Skin epidermis (tissue), 12 donors: Measurements from ENCODE around the gene ULBP3.
"Not testable (repeated sequence)": the region's sequence is repeated elsewhere in the genome, so short reads cannot be mapped to it uniquely, and the experiment has no call there.

Experiments used
- H3K27ac ChIP-seq, 21 experiments: fragments of 200-600 bp; sonication (generic) in 11 of 21; one replicate each; pipeline ENCODE4 v1.5.0; 2020; ENCODE audit warnings: mild to moderate bottlenecking in 3 of 21, inconsistent platforms in 2 of 21, moderate library complexity in 2 of 21
- H3K4me3 ChIP-seq, 7 experiments: fragments of 200-600 bp; sonication (generic) in 2 of 7; one replicate each; pipeline ENCODE4 v1.5.0; 2020; ENCODE audit warnings: inconsistent platforms in 2 of 7, mild to moderate bottlenecking in 2 of 7, moderate library complexity in 1 of 7

The ULBP3 gene

GRCh38 chr6:150024021-150024420, 44.9 kb downstream of the ULBP3 start:
- H3K4me3 ChIP-seq, H3K27ac ChIP-seq: not testable (repeated sequence)

GRCh38 chr6:150021870-150022269, 47.1 kb downstream of the ULBP3 start:
- H3K27ac ChIP-seq, H3K4me3 ChIP-seq: not testable (repeated sequence)

GRCh38 chr6:150018846-150019580, 49.9 kb downstream of the ULBP3 start:
- H3K4me3 ChIP-seq: no peak overlapping the region
- H3K27ac ChIP-seq: no peak overlapping the region

- not testable (repeated sequence) for H3K4me3 ChIP-seq
These were observed 51.8 kb downstream of the ULBP3 start for GRCh38 chr6:150017186-150017521.

GRCh38 chr6:150016324-150017185, 52.4 kb downstream of the ULBP3 start:
- no peak overlapping the region for H3K27ac ChIP-seq

More at GRCh38 chr6:150017186-150017521, 51.8 kb downstream of the ULBP3 start:
- H3K27ac ChIP-seq: not testable (repeated sequence)

GRCh38 chr6:150015281-150016001, 53.5 kb downstream of the ULBP3 start:
- H3K27ac ChIP-seq, H3K4me3 ChIP-seq: not testable (repeated sequence)

More at GRCh38 chr6:150016324-150017185, 52.4 kb downstream of the ULBP3 start:
- H3K4me3 ChIP-seq: no peak overlapping the region

- H3K4me3 ChIP-seq: not testable (repeated sequence)
These were observed 54.2 kb downstream of the ULBP3 start for GRCh38 chr6:150014623-150015280.

GRCh38 chr6:150013785-150014622, 54.9 kb downstream of the ULBP3 start:
- not testable (repeated sequence) for H3K4me3 ChIP-seq, H3K27ac ChIP-seq

More at GRCh38 chr6:150014623-150015280, 54.2 kb downstream of the ULBP3 start:
- H3K27ac ChIP-seq: not testable (repeated sequence)

GRCh38 chr6:150012846-150013784, 55.8 kb downstream of the ULBP3 start:
- H3K4me3 ChIP-seq, H3K27ac ChIP-seq: not testable (repeated sequence)
